PC-9 (cell line): ENCODE results near the gene FKBP1A. TPM values are rescaled to one million over a fixed set of nuclear protein-coding genes. Genes with fewer than 3 reads are reported as not detected.

Experiments
- BruUV-seq: library from RNA; stranded (reverse); fragments of 400-500 nt; replicated peaks from 2 replicates; lab custom pipeline; 2021; lab: Mats Ljungman, UMichigan
- CTCF ChIA-PET: fragments of 300-600 bp; sonication (Branson Sonifier 250); formaldehyde crosslinking; loops from one replicate; lab custom pipeline; 2022; ENCODE audit warnings: antibody characterized with exemption; lab: Charles Lee
- POLR2A ChIA-PET: fragments of 300-600 bp; sonication (Branson Sonifier 250); formaldehyde crosslinking; loops from one replicate; lab custom pipeline; 2022; ENCODE audit warnings: antibody characterized with exemption; ENCODE audit not compliant: unreplicated experiment; lab: Charles Lee
- DNase-seq, 2 experiments: peaks; one replicate each; pipeline versions ENCODE4 v3.0.0 to v3.0.0-alpha.2; 2015 to 2022; ENCODE audit warnings: mixed read lengths in 1 of 2
- H2AFZ ChIP-seq: fragments of 200-600 bp; sonication (generic); 2 replicates; pipeline ENCODE4 v1.8.1; 2017; ENCODE audit warnings: antibody characterized with exemption
- H3F3A ChIP-seq: fragments of 200-600 bp; sonication (generic); 2 replicates; pipeline ENCODE4 v1.8.1; 2017; ENCODE audit warnings: antibody characterized with exemption, mild to moderate bottlenecking, low read depth; ENCODE audit not compliant: insufficient read depth
- H3K27ac ChIP-seq: fragments of 200-600 bp; sonication (generic); 2 replicates; pipeline ENCODE4 v1.6.1; 2016; ENCODE audit warnings: mixed run types
- H3K27me3 ChIP-seq: fragments of 200-600 bp; sonication (generic); 2 replicates; pipeline ENCODE4 v1.6.1; 2016; ENCODE audit warnings: low read depth, mixed run types; ENCODE audit not compliant: insufficient read depth
- H3K36me3 ChIP-seq: fragments of 200-600 bp; sonication (generic); 2 replicates; pipeline ENCODE4 v1.6.1; 2016; ENCODE audit warnings: low read depth, mixed run types
- H3K4me1 ChIP-seq: fragments of 200-600 bp; sonication (generic); replicated peaks from 2 replicates; pipeline ENCODE4 v1.6.1; 2016; ENCODE audit warnings: mixed run types; ENCODE audit not compliant: insufficient read depth
- H3K4me2 ChIP-seq: fragments of 200-600 bp; sonication (generic); 2 replicates; pipeline ENCODE4 v1.6.1; 2017; ENCODE audit warnings: mixed run types
- H3K4me3 ChIP-seq: fragments of 200-600 bp; sonication (generic); 2 replicates; pipeline ENCODE4 v1.6.1; 2016; ENCODE audit warnings: mixed run types
- H3K79me2 ChIP-seq: fragments of 200-600 bp; sonication (generic); 2 replicates; pipeline ENCODE4 v1.6.1; 2017; ENCODE audit warnings: low read depth, mixed run types
- H3K9me2 ChIP-seq: fragments of 200-600 bp; sonication (generic); 2 replicates; pipeline ENCODE4 v1.8.1; 2017; ENCODE audit warnings: mild to moderate bottlenecking; ENCODE audit not compliant: insufficient read depth
- H3K9me3 ChIP-seq: fragments of 200-600 bp; sonication (generic); 2 replicates; pipeline ENCODE4 v1.8.1; 2016; ENCODE audit warnings: low read depth; ENCODE audit not compliant: insufficient read depth
- H4K20me1 ChIP-seq: fragments of 200-600 bp; sonication (generic); 2 replicates; pipeline ENCODE4 v1.8.1; 2017; ENCODE audit not compliant: insufficient read depth
- EZH2 ChIP-seq: fragments of 200-600 bp; sonication (generic); IDR thresholded peaks from 2 replicates; pipeline ENCODE4 v1.8.0; 2017; ENCODE audit warnings: antibody characterized with exemption, low read depth
- intact Hi-C: fragments of 100-400 bp; cut with micrococcal nuclease; formaldehyde crosslinking; loops from one replicate; pipeline ENCODE4 v1.10.0; 2022; ENCODE audit not compliant: unreplicated experiment
- total RNA-seq: library from RNA; stranded (reverse); gene quantifications from 2 replicates; pipeline ENCODE4 v1.2.3, GENCODE V29; 2021
- TF ChIP-seq, protein P1 (sequence below): fragments of 200-600 bp; sonication (generic); conservative IDR thresholded peaks from 2 replicates; pipeline ENCODE4 v1.6.1; 2017; ENCODE audit warnings: mixed run types, antibody characterized with exemption, mild to moderate bottlenecking, moderate library complexity

FKBP1A gene
- total RNA-seq, 1 experiment from 2014 or later, result 320 TPM

DNA sequence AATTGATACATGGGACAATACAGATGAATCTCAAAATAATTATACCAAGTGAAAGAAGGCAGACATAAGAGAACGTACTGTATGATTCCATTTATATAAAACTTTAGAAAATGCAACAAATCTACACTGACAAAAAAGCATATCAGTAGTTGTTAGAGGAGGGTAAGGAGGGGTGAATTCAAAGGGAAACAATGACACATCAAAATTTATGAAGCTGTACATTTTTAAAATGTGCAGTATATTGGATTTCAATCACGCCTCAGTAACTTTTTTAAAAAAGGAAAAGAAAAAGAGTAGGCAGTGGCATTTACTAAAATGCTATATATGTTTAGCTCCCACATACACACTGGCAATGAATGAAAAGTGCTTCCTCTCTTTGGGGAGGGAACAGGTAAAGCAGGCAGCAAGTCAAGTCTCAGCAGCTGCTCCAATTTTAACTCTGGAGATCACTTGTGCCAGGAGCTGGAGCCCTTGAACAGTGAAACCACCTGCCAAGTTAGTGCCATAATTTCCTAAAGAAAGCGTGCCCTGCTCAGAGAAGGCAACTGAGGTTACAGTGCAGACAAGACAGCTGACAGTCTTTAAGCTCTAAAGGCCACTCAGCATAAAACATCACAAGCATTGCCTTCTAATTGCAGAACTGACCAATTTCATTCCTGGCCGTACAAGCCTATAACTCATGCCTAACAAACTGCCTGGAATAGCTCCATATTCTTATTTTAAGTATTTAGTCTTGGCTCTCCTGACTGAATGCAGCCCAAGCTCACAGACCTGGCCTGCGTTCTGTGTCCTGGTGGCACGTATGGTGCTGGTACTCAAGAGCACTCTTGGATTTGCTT, 10.9 kb downstream of the FKBP1A start:
- Histone ChIP-seq H3F3A (peaks cover 28% of the 10 kb centered on the region; the same call in 1 of the 2 replicates), H3K36me3 (0 out of 2 replicates have a peak, but pooled peaks cover 11% of the 10 kb centered on the region), H3K27ac (0 out of 2 replicates have a peak overlapping the region, but pooled peaks have one; percentile 17), H3K4me1 (peaks cover 31% of the 10 kb centered on the region), H3K9me2 (no peaks in the 10 kb centered on the region), H2AFZ (no peak overlapping the region), H3K79me2 (peaks cover 100% of the 10 kb centered on the region), H4K20me1 (peaks cover 95% of the 10 kb centered on the region), H3K4me3 (no peak overlapping the region), H3K4me2 (no peak overlapping the region), H3K27me3 (no peaks in the 10 kb centered on the region), H3K9me3 (no peaks in the 10 kb centered on the region)
- ChIA-PET CTCF (no interaction called here), POLR2A (interaction anchor here (0.7 kb wide), 1 partner anchor 54 kb away, joined by 9 read pairs; no protein-coding TSS in a partner anchor)
- intact Hi-C loops, result no loop called here
- no peak for DNase-seq
- TF ChIP-seq, protein P1, sequence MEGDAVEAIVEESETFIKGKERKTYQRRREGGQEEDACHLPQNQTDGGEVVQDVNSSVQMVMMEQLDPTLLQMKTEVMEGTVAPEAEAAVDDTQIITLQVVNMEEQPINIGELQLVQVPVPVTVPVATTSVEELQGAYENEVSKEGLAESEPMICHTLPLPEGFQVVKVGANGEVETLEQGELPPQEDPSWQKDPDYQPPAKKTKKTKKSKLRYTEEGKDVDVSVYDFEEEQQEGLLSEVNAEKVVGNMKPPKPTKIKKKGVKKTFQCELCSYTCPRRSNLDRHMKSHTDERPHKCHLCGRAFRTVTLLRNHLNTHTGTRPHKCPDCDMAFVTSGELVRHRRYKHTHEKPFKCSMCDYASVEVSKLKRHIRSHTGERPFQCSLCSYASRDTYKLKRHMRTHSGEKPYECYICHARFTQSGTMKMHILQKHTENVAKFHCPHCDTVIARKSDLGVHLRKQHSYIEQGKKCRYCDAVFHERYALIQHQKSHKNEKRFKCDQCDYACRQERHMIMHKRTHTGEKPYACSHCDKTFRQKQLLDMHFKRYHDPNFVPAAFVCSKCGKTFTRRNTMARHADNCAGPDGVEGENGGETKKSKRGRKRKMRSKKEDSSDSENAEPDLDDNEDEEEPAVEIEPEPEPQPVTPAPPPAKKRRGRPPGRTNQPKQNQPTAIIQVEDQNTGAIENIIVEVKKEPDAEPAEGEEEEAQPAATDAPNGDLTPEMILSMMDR, result no peak
- no peak for TF ChIP-seq EZH2
- BruUV-seq, result no TSS peak

DNA sequence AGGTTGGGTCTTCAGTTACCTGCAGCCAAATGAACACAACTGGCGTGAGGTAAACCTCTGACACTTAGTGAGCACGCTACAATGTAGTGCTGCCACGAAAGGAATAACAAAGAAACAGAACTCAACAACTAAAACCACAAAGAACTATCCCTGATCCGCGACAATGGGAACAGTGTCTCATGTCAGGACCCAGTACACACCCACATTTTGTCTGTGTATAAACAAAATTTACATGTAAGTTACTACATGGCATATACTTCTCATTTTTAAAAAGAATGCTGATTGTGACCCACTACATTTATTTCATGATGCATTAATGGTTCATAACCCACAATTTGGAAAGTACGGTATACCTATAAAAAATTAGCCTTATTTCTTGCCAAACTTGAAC, 14.1 kb downstream of the FKBP1A start:
- H3K4me3 ChIP-seq, result no peak overlapping the region
- H4K20me1 ChIP-seq, result peaks cover 85% of the 10 kb centered on the region
- H2AFZ ChIP-seq, result no peak overlapping the region
- H3K9me3 ChIP-seq, result no peaks in the 10 kb centered on the region; the same call in 1 of the 2 replicates
- no TSS peak for BruUV-seq
- H3K27ac ChIP-seq, result peak overlapping the region; percentile 51
- no peaks in the 10 kb centered on the region for H3K27me3 ChIP-seq
- TF ChIP-seq EZH2, result no peak
- TF ChIP-seq, protein P1, result no peak
- H3K79me2 ChIP-seq, result peaks cover 100% of the 10 kb centered on the region
- ChIA-PET POLR2A (no interaction called here), CTCF (no interaction called here)
- peak overlapping the region; percentile 46; the same call in 1 of the 2 replicates for H3K4me2 ChIP-seq
- H3K9me2 ChIP-seq, result no peaks in the 10 kb centered on the region
- DNase-seq, result no peak
- peaks cover 31% of the 10 kb centered on the region for H3K4me1 ChIP-seq
- 0 out of 2 replicates have a peak, but pooled peaks cover 22% of the 10 kb centered on the region for H3K36me3 ChIP-seq
- intact Hi-C loops, result loop anchor here (2.0 to 5.0 kb wide), 2 partner anchors 51 to 58 kb away; partner anchors contain the start of gene SDCBP2
- H3F3A ChIP-seq, result peaks cover 43% of the 10 kb centered on the region

DNA sequence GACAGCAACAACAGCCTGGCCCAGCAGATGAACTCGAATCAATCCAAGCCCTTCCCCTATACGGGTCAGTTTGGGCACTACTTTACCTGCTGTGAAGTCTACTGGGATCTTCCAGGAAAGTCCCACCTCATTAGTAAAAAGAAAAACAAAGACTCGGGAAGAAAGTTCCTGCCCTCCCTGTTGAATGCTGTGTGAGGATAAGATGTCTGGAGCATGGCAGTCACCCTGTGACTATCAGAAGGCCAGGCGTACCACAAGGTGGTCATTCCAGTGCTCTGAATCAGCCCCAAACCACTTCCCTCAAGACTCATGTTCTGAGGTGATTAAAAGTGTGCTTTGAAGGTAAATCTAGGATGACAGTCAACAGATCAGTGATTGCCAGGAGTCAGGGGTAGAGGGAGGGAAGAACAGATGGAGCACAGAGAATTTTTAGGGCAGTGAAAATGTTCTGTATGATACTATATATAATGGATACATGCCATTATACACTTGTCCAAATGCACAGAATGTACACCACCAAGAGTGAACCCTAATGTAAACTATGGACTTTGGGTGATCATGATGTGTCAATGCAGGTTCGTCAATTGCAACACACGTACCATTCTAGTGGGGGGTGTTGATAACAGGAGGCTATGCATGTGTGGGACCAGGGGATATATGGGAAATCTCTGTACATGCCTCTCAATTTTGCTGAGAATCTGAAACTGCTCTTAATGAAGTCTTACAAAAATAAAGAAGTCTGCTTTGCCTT, 14.7 kb downstream of the FKBP1A start:
- Histone ChIP-seq H3K4me1 (peaks cover 31% of the 10 kb centered on the region), H3K36me3 (peaks cover 27% of the 10 kb centered on the region), H3K27ac (peak overlapping the region; percentile 51), H3F3A (peaks cover 45% of the 10 kb centered on the region), H3K9me2 (no peaks in the 10 kb centered on the region), H3K27me3 (no peaks in the 10 kb centered on the region), H2AFZ (no peak overlapping the region), H3K79me2 (peaks cover 100% of the 10 kb centered on the region), H3K4me3 (no peak overlapping the region), H4K20me1 (peaks cover 88% of the 10 kb centered on the region), H3K4me2 (peak overlapping the region; percentile 46), H3K9me3 (no peaks in the 10 kb centered on the region; the same call in 1 of the 2 replicates)
- POLR2A ChIA-PET, result no interaction called here
- CTCF ChIA-PET, result interaction anchor here (0.8 to 1.0 kb wide), 2 partner anchors 49 to 126 kb away, joined by 3 to 4 read pairs; no protein-coding TSS in a partner anchor
- TF ChIP-seq, protein P1, result no peak
- no peak for TF ChIP-seq EZH2
- intact Hi-C loops, result loop anchor here (2.0 to 5.0 kb wide), 2 partner anchors 51 to 59 kb away; partner anchors contain the start of gene SDCBP2
- BruUV-seq, result no TSS peak
- peak; percentile 59 to 72 for DNase-seq
